K562 (cell line): ENCODE measurements around the gene CCDC136. TPM values are rescaled to one million over a fixed set of nuclear protein-coding genes. Genes with fewer than 3 reads are reported as not detected.
A peak's percentile ranks its signal among the peaks of the same experiment; 100 is the strongest.

Experiments
- CHD4 ChIP-seq: fragments of 200-600 bp; sonication (generic); IDR thresholded peaks from 3 replicates; pipeline ENCODE4 v1.6.1; 2012; ENCODE audit warnings: low read depth, mild to moderate bottlenecking, mixed read lengths, low read length, inconsistent platforms; ENCODE audit not compliant: insufficient read depth, insufficient replicate concordance, poor library complexity, severe bottlenecking
- DIDO1 ChIP-seq: fragments of 450-650 bp; IDR thresholded peaks from 2 replicates; pipeline ENCODE4 v1.6.1; 2016; ENCODE audit warnings: low read depth, missing biosample characterization, missing genetic modification characterization
- NFIC ChIP-seq: fragments of 450-650 bp; IDR thresholded peaks from 2 replicates; pipeline ENCODE4 v1.6.1; 2017; ENCODE audit warnings: mild to moderate bottlenecking, inconsistent platforms
- NONO ChIP-seq, 2 experiments: fragments of 200-400 bp in 1 of 2; fragments of 450-650 bp in 1 of 2; formaldehyde crosslinking in 1 of 2; IDR thresholded peaks; 2 replicates each; pipeline ENCODE4 v1.6.1; 2017; ENCODE audit warnings: low read depth in 2 of 2, mild to moderate bottlenecking in 2 of 2, moderate library complexity in 2 of 2, low read length in 1 of 2
- PCBP1 ChIP-seq: fragments of 200-400 bp; formaldehyde crosslinking; IDR thresholded peaks from 2 replicates; pipeline ENCODE4 v1.6.1; 2018; ENCODE audit warnings: mild to moderate bottlenecking, low read depth, low read length; ENCODE audit not compliant: poor library complexity, severe bottlenecking
- RCOR1 ChIP-seq, 2 experiments: IDR thresholded peaks; 2 replicates each; pipeline ENCODE4 v1.6.1; 2012; ENCODE audit warnings: low read depth in 2 of 2, low read length in 2 of 2, borderline replicate concordance in 1 of 2, improper control_type of control experiment in 1 of 2
- SAP30 ChIP-seq: fragments of 200-600 bp; sonication (generic); IDR thresholded peaks from 2 replicates; pipeline ENCODE4 v1.6.1; 2012; ENCODE audit warnings: borderline replicate concordance, low read depth, mild to moderate bottlenecking, moderate library complexity, low read length, control low read depth, inconsistent platforms; ENCODE audit not compliant: insufficient read depth, poor library complexity, severe bottlenecking
- SMAD1 ChIP-seq: fragments of 150-350 bp; IDR thresholded peaks from 2 replicates; pipeline ENCODE4 v1.6.1; 2014; ENCODE audit warnings: low read length, low read depth; ENCODE audit not compliant: partially characterized antibody
- SMARCA5 ChIP-seq: fragments of 450-650 bp; IDR thresholded peaks from 2 replicates; pipeline ENCODE4 v1.6.1; 2016
- STAT5B ChIP-seq: fragments of 250-450 bp; sonication (Bioruptor Pico); IDR thresholded peaks from 2 replicates; pipeline ENCODE4 v1.8.0; 2021; ENCODE audit warnings: mild to moderate bottlenecking, inconsistent platforms
- ZNF408 ChIP-seq: fragments of 250-450 bp; sonication (Bioruptor Pico); IDR thresholded peaks from 2 replicates; pipeline ENCODE4 v1.4.0; 2020; ENCODE audit warnings: low read depth, mild to moderate bottlenecking, moderate library complexity
- ZNF584 ChIP-seq: fragments of 200-800 bp; sonication (Bioruptor generic); IDR thresholded peaks from 2 replicates; pipeline ENCODE4 v1.6.1; 2016; ENCODE audit warnings: low read depth, mild to moderate bottlenecking, missing genetic modification characterization, missing compliant biosample characterization
- ZNF695 ChIP-seq: fragments of 450-650 bp; formaldehyde crosslinking; IDR thresholded peaks from 2 replicates; pipeline ENCODE4 v1.4.0; 2020; ENCODE audit warnings: mild to moderate bottlenecking, moderate library complexity
- ZNF780A ChIP-seq: fragments of 250-450 bp; sonication (Bioruptor Pico); IDR thresholded peaks from 2 replicates; pipeline ENCODE4 v1.5.0; 2021; ENCODE audit warnings: mild to moderate bottlenecking
- ZSCAN29 ChIP-seq: fragments of 450-650 bp; IDR thresholded peaks from 2 replicates; pipeline ENCODE4 v1.6.1; 2017
- polyA plus RNA-seq, 8 experiments: library from polyadenylated mRNA; depleted of rRNA in 4 of 8; stranded (reverse) in 5 of 8; unstranded in 3 of 8; fragments of >200 nt; fragmentation: Nextera tagmentation in 2 of 8; fragmentation: Illumina TruSeq in 1 of 8; extraction: Ambion mirVana in 2 of 8; extraction: Trizol in 1 of 8; gene quantifications; 2 replicates each; pipeline versions ENCODE4 v1.2.1 to v1.2.3, GENCODE V29; 2011 to 2014; ENCODE audit warnings: inconsistent platforms in 1 of 8, missing spikeins in 1 of 8
- total RNA-seq, 7 experiments: library from RNA; depleted of rRNA in 6 of 7; stranded (reverse); fragments of >200 nt in 6 of 7; fragmentation: Illumina TruSeq in 2 of 7; extraction: Trizol in 2 of 7; gene quantifications; 2 replicates each; pipeline versions ENCODE4 v1.2.1 to v1.2.3, GENCODE V29; 2011 to 2021; ENCODE audit warnings: low replicate concordance in 1 of 7
- TF ChIP-seq, protein P1 (sequence below): sonication (generic); formaldehyde crosslinking; IDR thresholded peaks from 2 replicates; pipeline ENCODE4 v1.8.0; 2023; ENCODE audit warnings: missing genetic modification reagents, mild to moderate bottlenecking, borderline replicate concordance
- TF ChIP-seq, protein P2 (sequence below): sonication (generic); formaldehyde crosslinking; IDR thresholded peaks from 2 replicates; pipeline ENCODE4 v1.8.1; 2023; ENCODE audit warnings: mild to moderate bottlenecking, missing genetic modification reagents
- TF ChIP-seq, protein P3 (sequence below): sonication (generic); formaldehyde crosslinking; IDR thresholded peaks from 2 replicates; pipeline ENCODE4 v1.8.0; 2022; ENCODE audit warnings: mild to moderate bottlenecking, low read depth, missing genetic modification reagents

CCDC136 gene
- total and polyA plus RNA-seq, 9 of the 15 experiments (the other 6 are each of a cell fraction or from before 2014, with no cell fraction given) = 2.4 to 40.8 (median 26.5) TPM

GRCh38 chr7:128791121-128791971 is at the start of gene CCDC136 (continued):
- TF ChIP-seq, protein P1, sequence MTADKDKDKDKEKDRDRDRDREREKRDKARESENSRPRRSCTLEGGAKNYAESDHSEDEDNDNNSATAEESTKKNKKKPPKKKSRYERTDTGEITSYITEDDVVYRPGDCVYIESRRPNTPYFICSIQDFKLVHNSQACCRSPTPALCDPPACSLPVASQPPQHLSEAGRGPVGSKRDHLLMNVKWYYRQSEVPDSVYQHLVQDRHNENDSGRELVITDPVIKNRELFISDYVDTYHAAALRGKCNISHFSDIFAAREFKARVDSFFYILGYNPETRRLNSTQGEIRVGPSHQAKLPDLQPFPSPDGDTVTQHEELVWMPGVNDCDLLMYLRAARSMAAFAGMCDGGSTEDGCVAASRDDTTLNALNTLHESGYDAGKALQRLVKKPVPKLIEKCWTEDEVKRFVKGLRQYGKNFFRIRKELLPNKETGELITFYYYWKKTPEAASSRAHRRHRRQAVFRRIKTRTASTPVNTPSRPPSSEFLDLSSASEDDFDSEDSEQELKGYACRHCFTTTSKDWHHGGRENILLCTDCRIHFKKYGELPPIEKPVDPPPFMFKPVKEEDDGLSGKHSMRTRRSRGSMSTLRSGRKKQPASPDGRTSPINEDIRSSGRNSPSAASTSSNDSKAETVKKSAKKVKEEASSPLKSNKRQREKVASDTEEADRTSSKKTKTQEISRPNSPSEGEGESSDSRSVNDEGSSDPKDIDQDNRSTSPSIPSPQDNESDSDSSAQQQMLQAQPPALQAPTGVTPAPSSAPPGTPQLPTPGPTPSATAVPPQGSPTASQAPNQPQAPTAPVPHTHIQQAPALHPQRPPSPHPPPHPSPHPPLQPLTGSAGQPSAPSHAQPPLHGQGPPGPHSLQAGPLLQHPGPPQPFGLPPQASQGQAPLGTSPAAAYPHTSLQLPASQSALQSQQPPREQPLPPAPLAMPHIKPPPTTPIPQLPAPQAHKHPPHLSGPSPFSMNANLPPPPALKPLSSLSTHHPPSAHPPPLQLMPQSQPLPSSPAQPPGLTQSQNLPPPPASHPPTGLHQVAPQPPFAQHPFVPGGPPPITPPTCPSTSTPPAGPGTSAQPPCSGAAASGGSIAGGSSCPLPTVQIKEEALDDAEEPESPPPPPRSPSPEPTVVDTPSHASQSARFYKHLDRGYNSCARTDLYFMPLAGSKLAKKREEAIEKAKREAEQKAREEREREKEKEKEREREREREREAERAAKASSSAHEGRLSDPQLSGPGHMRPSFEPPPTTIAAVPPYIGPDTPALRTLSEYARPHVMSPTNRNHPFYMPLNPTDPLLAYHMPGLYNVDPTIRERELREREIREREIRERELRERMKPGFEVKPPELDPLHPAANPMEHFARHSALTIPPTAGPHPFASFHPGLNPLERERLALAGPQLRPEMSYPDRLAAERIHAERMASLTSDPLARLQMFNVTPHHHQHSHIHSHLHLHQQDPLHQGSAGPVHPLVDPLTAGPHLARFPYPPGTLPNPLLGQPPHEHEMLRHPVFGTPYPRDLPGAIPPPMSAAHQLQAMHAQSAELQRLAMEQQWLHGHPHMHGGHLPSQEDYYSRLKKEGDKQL (CRISPR knock-in tag) = no peak
- TF ChIP-seq NONO (IDR thresholded peaks at IDR 0.05; ENCODE audit: low read depth in 2 of 2, low read length in 1 of 2) (peak in 1 of 2 experiments; percentile 57; a peak in 3 of 4 replicates), SMARCA5 (no peak), PCBP1 (no peak), ZNF695 (no peak), SAP30 (no peak), DIDO1 (tag) (no peak), STAT5B (CRISPR knock-in tag) (no peak), ZNF584 (CRISPR knock-in tag) (no peak), RCOR1 (IDR thresholded peaks at IDR 0.05; ENCODE audit: borderline replicate concordance in 1 of 2, low read depth in 2 of 2, low read length in 2 of 2) (0 out of 4 replicates have a peak, but pooled peaks of 1 of the 2 experiments have one; percentile 44), ZSCAN29 (no peak), ZNF780A (CRISPR knock-in tag) (no peak), NFIC (no peak), CHD4 (no peak), SMAD1 (no peak), ZNF408 (CRISPR knock-in tag) (no peak)
- TF ChIP-seq, protein P2, sequence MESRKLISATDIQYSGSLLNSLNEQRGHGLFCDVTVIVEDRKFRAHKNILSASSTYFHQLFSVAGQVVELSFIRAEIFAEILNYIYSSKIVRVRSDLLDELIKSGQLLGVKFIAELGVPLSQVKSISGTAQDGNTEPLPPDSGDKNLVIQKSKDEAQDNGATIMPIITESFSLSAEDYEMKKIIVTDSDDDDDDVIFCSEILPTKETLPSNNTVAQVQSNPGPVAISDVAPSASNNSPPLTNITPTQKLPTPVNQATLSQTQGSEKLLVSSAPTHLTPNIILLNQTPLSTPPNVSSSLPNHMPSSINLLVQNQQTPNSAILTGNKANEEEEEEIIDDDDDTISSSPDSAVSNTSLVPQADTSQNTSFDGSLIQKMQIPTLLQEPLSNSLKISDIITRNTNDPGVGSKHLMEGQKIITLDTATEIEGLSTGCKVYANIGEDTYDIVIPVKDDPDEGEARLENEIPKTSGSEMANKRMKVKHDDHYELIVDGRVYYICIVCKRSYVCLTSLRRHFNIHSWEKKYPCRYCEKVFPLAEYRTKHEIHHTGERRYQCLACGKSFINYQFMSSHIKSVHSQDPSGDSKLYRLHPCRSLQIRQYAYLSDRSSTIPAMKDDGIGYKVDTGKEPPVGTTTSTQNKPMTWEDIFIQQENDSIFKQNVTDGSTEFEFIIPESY = no peak
- TF ChIP-seq, protein P3, sequence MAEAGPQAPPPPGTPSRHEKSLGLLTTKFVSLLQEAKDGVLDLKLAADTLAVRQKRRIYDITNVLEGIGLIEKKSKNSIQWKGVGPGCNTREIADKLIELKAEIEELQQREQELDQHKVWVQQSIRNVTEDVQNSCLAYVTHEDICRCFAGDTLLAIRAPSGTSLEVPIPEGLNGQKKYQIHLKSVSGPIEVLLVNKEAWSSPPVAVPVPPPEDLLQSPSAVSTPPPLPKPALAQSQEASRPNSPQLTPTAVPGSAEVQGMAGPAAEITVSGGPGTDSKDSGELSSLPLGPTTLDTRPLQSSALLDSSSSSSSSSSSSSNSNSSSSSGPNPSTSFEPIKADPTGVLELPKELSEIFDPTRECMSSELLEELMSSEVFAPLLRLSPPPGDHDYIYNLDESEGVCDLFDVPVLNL = 0 out of 2 replicates have a peak, but pooled peaks have one; percentile 14
